Gastroesophageal sphincter (tissue), 3 donors: ENCODE data around the gene CORO2B.

Source experiments
- CTCF ChIP-seq, 4 experiments: fragments of 200-600 bp in 2 of 4; fragments of 450-650 bp in 2 of 4; sonication (generic) in 1 of 4; IDR thresholded peaks; one replicate each; pipeline ENCODE4 v1.5.1; 2017 to 2019; ENCODE audit warnings: antibody characterized with exemption in 4 of 4, mild to moderate bottlenecking in 2 of 4, moderate library complexity in 2 of 4
- POLR2A ChIP-seq, 2 donors: fragments of 450-650 bp; IDR thresholded peaks; one replicate each; pipeline ENCODE4 v1.6.1; 2017; ENCODE audit warnings: antibody characterized with exemption in 2 of 2, mild to moderate bottlenecking in 2 of 2, moderate library complexity in 1 of 2

DNA sequence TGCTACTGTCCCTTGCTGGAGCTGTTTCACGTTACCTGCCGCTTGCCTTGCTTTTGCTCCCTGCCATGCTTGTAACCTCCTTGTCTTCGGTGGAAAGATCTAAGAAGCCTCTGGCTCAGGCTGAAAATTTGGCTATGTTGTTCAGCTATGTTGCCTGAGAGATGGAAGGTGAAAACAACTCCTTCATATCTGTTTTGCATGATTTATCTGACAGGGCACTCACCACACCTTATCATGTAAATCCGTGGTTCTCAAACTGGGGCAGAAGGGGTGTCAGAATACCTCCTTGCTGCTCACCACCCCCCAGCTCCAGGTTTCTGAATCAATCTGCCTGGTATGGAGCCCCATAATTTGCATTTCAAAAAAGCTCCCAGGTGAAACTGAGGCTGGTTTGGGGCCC lies 6.5 kb upstream of the CORO2B start:
- TF ChIP-seq POLR2A (IDR thresholded peaks at IDR 0.05) (no peak), CTCF (IDR thresholded peaks at IDR 0.05) (no peak)
